PC-3 (cell line): ENCODE data around the gene MIB2. TPM values are rescaled to one million over a fixed set of nuclear protein-coding genes. Genes with fewer than 3 reads are reported as not detected.

Experiments
- ATAC-seq: fragments of 200-7000 bp; cut with Tn5 transposase; 2 replicates; pipeline ENCODE4 v1.9.1; 2020; ENCODE audit warnings: mild to moderate bottlenecking, moderate library complexity
- BruUV-seq: library from RNA; stranded (reverse); fragments of 400-500 nt; replicated peaks from 2 replicates; lab custom pipeline; 2021; lab: Mats Ljungman, UMichigan
- CTCF ChIA-PET: fragments of 300-600 bp; sonication (Branson Sonifier 250); formaldehyde crosslinking; loops from one replicate; lab custom pipeline; 2022; ENCODE audit warnings: antibody characterized with exemption; lab: Charles Lee
- POLR2A ChIA-PET: fragments of 300-600 bp; sonication (Branson Sonifier 250); formaldehyde crosslinking; loops from one replicate; lab custom pipeline; 2022; ENCODE audit warnings: antibody characterized with exemption; ENCODE audit not compliant: unreplicated experiment; lab: Charles Lee
- DNase-seq: peaks from one replicate; pipeline ENCODE4 v3.0.0-alpha.2; 2015
- H2AFZ ChIP-seq: fragments of 300-600 bp; sonication (generic); 2 replicates; pipeline ENCODE4 v1.6.0; 2016; ENCODE audit warnings: antibody characterized with exemption, low read length
- H3F3A ChIP-seq: fragments of 300-600 bp; sonication (generic); one replicate; pipeline ENCODE4 v1.6.0; 2017; ENCODE audit warnings: antibody characterized with exemption, low read length, control low read depth, mild to moderate bottlenecking; ENCODE audit not compliant: unreplicated experiment
- H3K27ac ChIP-seq: fragments of 300-600 bp; sonication (generic); 2 replicates; pipeline ENCODE4 v1.5.1; 2016; ENCODE audit warnings: mild to moderate bottlenecking, low read length
- H3K27me3 ChIP-seq: fragments of 300-600 bp; sonication (generic); 2 replicates; pipeline ENCODE4 v1.6.1; 2016; ENCODE audit warnings: low read length, mixed read lengths
- H3K36me3 ChIP-seq: fragments of 300-600 bp; sonication (generic); 2 replicates; pipeline ENCODE4 v1.6.1; 2016; ENCODE audit warnings: low read depth, mixed run types, low read length, mixed read lengths
- H3K4me1 ChIP-seq: fragments of 300-600 bp; sonication (generic); 2 replicates; pipeline ENCODE4 v1.5.1; 2016; ENCODE audit warnings: low read length; ENCODE audit not compliant: insufficient read depth
- H3K4me2 ChIP-seq: fragments of 300-600 bp; sonication (generic); 2 replicates; pipeline ENCODE4 v1.6.0; 2016; ENCODE audit warnings: low read length
- H3K4me3 ChIP-seq: fragments of 300-600 bp; sonication (generic); 2 replicates; pipeline ENCODE4 v1.5.1; 2016; ENCODE audit warnings: mild to moderate bottlenecking, low read length, mixed read lengths
- H3K79me2 ChIP-seq: fragments of 300-600 bp; sonication (generic); 2 replicates; pipeline ENCODE4 v1.6.1; 2017; ENCODE audit warnings: low read length, mixed read lengths
- H3K9ac ChIP-seq: fragments of 300-600 bp; sonication (generic); 2 replicates; pipeline ENCODE4 v1.6.0; 2016; ENCODE audit warnings: mild to moderate bottlenecking, low read length
- H3K9me2 ChIP-seq: fragments of 300-600 bp; sonication (generic); replicated peaks from 2 replicates; pipeline ENCODE4 v1.6.1; 2016; ENCODE audit warnings: mixed run types, low read length, mixed read lengths
- H3K9me3 ChIP-seq: fragments of 300-600 bp; sonication (generic); 2 replicates; pipeline ENCODE4 v1.6.1; 2016; ENCODE audit warnings: low read length, mixed read lengths
- H4K20me1 ChIP-seq: fragments of 300-600 bp; sonication (generic); 2 replicates; pipeline ENCODE4 v1.6.1; 2016; ENCODE audit warnings: low read length, mixed read lengths
- CTCF ChIP-seq: fragments of 300-600 bp; sonication (generic); conservative IDR thresholded peaks from 2 replicates; pipeline ENCODE4 v1.5.1; 2017; ENCODE audit warnings: antibody characterized with exemption, low read depth, mild to moderate bottlenecking, low read length
- EZH2 ChIP-seq: fragments of 300-600 bp; sonication (generic); IDR thresholded peaks from one replicate; pipeline ENCODE4 v1.6.1; 2017; ENCODE audit warnings: antibody characterized with exemption, mild to moderate bottlenecking, low read length; ENCODE audit not compliant: unreplicated experiment
- EZH2phosphoT487 ChIP-seq: fragments of 300-600 bp; sonication (generic); IDR thresholded peaks from 2 replicates; pipeline ENCODE4 v1.6.1; 2018; ENCODE audit warnings: mild to moderate bottlenecking, antibody characterized with exemption, low read length, borderline replicate concordance
- intact Hi-C: fragments of 100-400 bp; cut with micrococcal nuclease; formaldehyde crosslinking; loops from 2 replicates; pipeline ENCODE4 v1.9.0; 2023
- total RNA-seq: library from RNA; depleted of rRNA; stranded (reverse); fragments of >200 nt; gene quantifications from 2 replicates; pipeline ENCODE4 v1.2.3, GENCODE V29; 2014

MIB2 gene
- total RNA-seq, 1 experiment from 2014 or later: 164 TPM

GRCh38 chr1:1629430-1630190, 14.3 kb downstream of the MIB2 start:
- Histone ChIP-seq H3K27me3 (no peaks in the 10 kb centered on the region), H3K4me1 (peaks cover 7% of the 10 kb centered on the region; the same call in 1 of the 2 replicates), H3K27ac (no peak overlapping the region), H3K4me2 (no peak overlapping the region), H3F3A (no peaks in the 10 kb centered on the region), H3K9me2 (no peaks in the 10 kb centered on the region), H3K36me3 (no peaks in the 10 kb centered on the region), H2AFZ (no peak overlapping the region), H3K9me3 (no peaks in the 10 kb centered on the region), H3K9ac (no peak overlapping the region), H3K4me3 (no peak overlapping the region), H3K79me2 (no peaks in the 10 kb centered on the region), H4K20me1 (no peaks in the 10 kb centered on the region)
- intact Hi-C loops: no loop called here
- TF ChIP-seq CTCF (no peak), EZH2 (no peak)
- POLR2A ChIA-PET: no interaction called here
- no peak for ATAC-seq
- DNase-seq: no peak
- CTCF ChIA-PET: no interaction called here
- no TSS peak for BruUV-seq

GRCh38 chr1:1630191-1630964, 15.1 kb downstream of the MIB2 start:
- H3K4me3 ChIP-seq: no peak overlapping the region

More at GRCh38 chr1:1630191-1630964, 15.1 kb downstream of the MIB2 start:
- intact Hi-C loops: no loop called here
- H3K4me1 ChIP-seq: peaks cover 7% of the 10 kb centered on the region; the same call in 1 of the 2 replicates
- TF ChIP-seq EZH2 (no peak), CTCF (no peak), EZH2phosphoT487 (no peak)
- DNase-seq: no peak
- no TSS peak for BruUV-seq
- no peaks in the 10 kb centered on the region for H3K27me3 ChIP-seq
- ChIA-PET POLR2A (interaction anchor here (0.5 kb wide), 1 partner anchor 172 kb away, joined by 5 read pairs; no protein-coding TSS in a partner anchor), CTCF (interaction anchor here (0.6 kb wide), 1 partner anchor 15 kb away, joined by 4 read pairs; the partner anchor contains the start of gene MIB2)
- no peaks in the 10 kb centered on the region for H3K79me2 ChIP-seq
- ATAC-seq: no peak
- no peak overlapping the region for H2AFZ ChIP-seq
- no peaks in the 10 kb centered on the region for H4K20me1 ChIP-seq
- no peak overlapping the region for H3K4me2 ChIP-seq
- H3K9me2 ChIP-seq: no peaks in the 10 kb centered on the region
- no peak overlapping the region for H3K27ac ChIP-seq
- no peaks in the 10 kb centered on the region for H3K36me3 ChIP-seq
- no peaks in the 10 kb centered on the region for H3F3A ChIP-seq
- H3K9me3 ChIP-seq: no peaks in the 10 kb centered on the region
- H3K9ac ChIP-seq: no peak overlapping the region
